ENCODE measurements around the gene HSPB7.

DNA sequence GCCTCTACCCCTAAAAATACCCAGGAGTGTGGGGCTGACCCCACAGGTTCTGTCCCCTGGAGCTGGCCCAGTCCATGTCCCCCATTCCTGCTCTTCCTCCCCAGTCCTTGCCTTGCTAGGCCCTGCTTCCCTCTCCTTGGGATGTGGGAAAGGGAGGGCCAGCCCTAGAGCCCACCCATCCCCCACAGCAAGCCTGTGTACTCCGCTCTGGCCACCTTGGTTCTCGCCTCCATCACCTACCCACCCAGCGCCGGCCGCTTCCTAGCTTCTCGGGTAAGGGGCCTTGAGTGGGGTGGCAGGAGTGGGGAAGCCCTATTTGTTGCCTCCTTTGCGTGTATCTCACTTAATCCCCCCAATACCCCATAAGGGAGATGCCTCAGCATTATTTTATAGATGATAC, 32.5 kb upstream of the HSPB7 start:
- TF ChIP-seq ESRRA (CRISPR knock-in tag; IDR thresholded peaks at IDR 0.05; ENCODE audit: borderline replicate concordance): no peak
- TF ChIP-seq, protein P1, sequence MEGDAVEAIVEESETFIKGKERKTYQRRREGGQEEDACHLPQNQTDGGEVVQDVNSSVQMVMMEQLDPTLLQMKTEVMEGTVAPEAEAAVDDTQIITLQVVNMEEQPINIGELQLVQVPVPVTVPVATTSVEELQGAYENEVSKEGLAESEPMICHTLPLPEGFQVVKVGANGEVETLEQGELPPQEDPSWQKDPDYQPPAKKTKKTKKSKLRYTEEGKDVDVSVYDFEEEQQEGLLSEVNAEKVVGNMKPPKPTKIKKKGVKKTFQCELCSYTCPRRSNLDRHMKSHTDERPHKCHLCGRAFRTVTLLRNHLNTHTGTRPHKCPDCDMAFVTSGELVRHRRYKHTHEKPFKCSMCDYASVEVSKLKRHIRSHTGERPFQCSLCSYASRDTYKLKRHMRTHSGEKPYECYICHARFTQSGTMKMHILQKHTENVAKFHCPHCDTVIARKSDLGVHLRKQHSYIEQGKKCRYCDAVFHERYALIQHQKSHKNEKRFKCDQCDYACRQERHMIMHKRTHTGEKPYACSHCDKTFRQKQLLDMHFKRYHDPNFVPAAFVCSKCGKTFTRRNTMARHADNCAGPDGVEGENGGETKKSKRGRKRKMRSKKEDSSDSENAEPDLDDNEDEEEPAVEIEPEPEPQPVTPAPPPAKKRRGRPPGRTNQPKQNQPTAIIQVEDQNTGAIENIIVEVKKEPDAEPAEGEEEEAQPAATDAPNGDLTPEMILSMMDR (IDR thresholded peaks at IDR 0.05): no peak
- no peak for TF ChIP-seq CBFB (CRISPR knock-in tag; IDR thresholded peaks at IDR 0.05; ENCODE audit: low read depth)
- TF ChIP-seq, protein P2, sequence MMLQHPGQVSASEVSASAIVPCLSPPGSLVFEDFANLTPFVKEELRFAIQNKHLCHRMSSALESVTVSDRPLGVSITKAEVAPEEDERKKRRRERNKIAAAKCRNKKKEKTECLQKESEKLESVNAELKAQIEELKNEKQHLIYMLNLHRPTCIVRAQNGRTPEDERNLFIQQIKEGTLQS (CRISPR knock-in tag; conservative IDR thresholded peaks at IDR 0.05): no peak
- no peak for TF ChIP-seq ATF2 (CRISPR knock-in tag; IDR thresholded peaks at IDR 0.05; ENCODE audit: borderline replicate concordance, low read depth)
- TF ChIP-seq USF1 (CRISPR knock-in tag; IDR thresholded peaks at IDR 0.05): no peak
- no peak for TF ChIP-seq CREM (CRISPR knock-in tag; IDR thresholded peaks at IDR 0.05)
- TF ChIP-seq ZNF263 (CRISPR knock-in tag; IDR thresholded peaks at IDR 0.05; ENCODE audit: low read depth): no peak
- TF ChIP-seq SP1 (CRISPR knock-in tag; conservative IDR thresholded peaks at IDR 0.05): no peak
- TF ChIP-seq, protein P3, sequence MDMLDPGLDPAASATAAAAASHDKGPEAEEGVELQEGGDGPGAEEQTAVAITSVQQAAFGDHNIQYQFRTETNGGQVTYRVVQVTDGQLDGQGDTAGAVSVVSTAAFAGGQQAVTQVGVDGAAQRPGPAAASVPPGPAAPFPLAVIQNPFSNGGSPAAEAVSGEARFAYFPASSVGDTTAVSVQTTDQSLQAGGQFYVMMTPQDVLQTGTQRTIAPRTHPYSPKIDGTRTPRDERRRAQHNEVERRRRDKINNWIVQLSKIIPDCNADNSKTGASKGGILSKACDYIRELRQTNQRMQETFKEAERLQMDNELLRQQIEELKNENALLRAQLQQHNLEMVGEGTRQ (CRISPR knock-in tag; IDR thresholded peaks at IDR 0.05): no peak

Data from WTC11 (cell line).